GM10266 (cell line): ENCODE results near the gene TNPO3.

Experiments used
- DNase-seq: peaks from one replicate; pipeline ENCODE4 v3.0.0; 2012; ENCODE audit errors: extremely low spot score
- TF ChIP-seq, protein P1 (sequence below): IDR thresholded peaks from 2 replicates; pipeline ENCODE4 v1.5.1; 2012; ENCODE audit warnings: mild to moderate bottlenecking, low read depth; ENCODE audit not compliant: control insufficient read depth, insufficient read depth; ENCODE audit errors: missing control alignments

TNPO3 gene

DNA sequence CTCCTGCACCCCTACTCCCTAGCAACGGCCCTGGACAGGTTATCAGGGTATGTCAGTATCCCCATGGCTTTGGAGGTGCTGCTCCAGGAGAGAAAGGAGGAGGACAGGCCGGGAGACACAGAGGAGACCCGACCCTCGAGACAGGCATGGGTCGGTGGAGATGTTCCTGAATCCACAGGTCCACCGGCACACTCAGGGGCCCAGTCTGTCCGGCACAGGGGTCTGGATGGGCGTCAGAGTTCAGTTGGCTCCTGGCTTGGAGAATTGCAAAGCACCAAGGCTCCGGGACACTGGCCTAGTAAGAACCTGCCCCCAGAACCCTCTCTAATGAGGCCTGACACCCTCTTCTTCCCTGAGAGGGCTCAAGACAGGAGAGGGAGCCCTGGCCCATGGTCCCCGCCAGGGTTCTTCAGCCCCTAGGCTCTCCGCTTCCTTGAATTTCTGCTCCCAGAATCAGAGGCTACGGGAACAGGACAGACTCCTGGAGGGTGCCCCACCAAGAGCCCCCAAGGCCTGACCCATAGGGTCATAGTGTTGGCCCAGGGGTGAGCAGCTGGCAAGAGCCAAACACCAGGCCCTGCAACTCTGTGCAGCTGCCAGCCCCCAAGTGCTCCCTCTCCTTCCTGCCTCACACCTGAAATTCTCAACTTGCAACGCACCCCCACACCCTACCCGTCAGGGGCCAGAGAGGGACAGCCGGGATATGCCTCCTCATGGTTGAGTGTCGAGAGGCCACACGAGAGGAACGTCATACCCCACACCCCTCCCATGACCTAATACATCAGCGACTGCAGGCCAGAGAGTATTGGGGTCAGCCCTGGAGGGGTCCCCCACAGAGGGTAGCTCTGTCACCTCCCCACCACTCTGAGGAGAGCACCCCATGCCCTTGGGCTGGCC lies 122.7 kb downstream of the TNPO3 start:
- TF ChIP-seq, protein P1, sequence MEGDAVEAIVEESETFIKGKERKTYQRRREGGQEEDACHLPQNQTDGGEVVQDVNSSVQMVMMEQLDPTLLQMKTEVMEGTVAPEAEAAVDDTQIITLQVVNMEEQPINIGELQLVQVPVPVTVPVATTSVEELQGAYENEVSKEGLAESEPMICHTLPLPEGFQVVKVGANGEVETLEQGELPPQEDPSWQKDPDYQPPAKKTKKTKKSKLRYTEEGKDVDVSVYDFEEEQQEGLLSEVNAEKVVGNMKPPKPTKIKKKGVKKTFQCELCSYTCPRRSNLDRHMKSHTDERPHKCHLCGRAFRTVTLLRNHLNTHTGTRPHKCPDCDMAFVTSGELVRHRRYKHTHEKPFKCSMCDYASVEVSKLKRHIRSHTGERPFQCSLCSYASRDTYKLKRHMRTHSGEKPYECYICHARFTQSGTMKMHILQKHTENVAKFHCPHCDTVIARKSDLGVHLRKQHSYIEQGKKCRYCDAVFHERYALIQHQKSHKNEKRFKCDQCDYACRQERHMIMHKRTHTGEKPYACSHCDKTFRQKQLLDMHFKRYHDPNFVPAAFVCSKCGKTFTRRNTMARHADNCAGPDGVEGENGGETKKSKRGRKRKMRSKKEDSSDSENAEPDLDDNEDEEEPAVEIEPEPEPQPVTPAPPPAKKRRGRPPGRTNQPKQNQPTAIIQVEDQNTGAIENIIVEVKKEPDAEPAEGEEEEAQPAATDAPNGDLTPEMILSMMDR: no peak
- no peak for DNase-seq

DNA sequence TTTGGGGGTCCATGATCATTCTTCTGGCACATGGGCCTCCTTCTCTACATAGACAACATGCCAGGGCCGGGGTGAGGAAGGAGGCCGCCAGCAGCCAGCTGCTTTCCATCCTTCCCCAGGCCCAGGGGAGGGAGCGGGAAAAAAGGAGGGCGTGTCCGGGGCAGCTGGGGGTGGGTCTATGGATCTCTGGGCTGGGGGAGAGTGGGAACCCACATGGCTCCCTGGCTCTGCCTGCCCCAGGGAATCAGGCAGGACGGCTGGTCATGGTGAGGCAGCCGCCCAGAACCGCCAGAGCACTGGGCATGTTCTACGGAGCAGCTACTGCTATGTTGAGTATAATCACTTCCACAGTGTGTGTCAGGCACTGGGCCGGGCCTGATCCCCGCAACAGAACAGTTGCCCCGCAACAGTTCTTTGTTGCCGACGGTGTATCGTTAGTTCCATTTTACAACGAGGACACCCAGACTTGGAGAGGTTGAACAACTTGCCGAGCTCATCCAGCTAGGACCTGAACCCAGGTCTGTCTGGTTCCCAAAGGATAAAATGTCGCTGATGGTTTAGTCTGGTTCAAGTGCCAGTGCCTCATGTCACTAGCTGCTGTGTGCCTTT lies 123.6 kb downstream of the TNPO3 start:
- TF ChIP-seq, protein P1: no peak
- no peak for DNase-seq

DNA sequence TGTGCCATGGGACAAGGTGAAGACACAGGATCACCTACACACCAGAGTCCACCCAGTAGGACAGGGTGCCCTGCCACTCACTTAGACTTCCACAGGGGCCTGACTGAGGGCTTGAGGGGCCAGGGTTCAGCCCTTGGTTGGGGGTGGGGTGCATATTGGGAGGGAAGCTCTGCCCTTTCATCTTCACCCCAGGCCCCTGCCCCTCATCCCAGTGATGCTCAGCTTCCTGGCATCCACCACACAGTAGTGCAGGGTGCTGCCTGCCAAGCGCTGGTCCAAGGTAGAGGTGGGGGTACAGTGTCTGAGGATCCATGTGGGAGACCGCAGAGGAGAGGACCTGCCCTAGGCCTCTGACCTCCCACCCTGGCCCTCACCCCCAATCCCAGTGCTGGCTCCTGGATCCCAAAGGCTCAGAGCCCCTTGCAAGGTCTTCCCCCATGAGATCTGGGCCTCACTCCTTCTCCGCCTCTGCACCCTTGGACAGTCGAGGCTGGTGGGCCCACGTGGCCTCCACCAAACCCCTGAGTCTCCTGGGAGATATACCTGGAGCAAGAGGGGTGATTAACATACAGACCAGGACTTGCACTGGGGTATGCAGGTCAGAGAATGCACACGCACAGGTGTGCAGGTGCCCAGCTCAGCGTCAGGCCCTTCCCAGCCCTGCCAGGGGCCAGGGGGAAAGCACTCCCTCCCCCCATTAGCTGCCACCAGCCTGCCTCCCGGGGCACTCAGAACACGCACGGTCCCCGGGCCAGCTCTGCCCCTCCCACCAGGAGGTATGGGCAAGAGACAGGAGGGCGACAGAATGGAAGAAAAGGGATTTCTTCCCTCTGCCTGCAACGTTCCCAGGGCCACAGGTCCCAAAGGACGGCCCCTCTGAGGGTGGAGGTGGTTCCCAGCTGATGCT lies 125.8 kb downstream of the TNPO3 start:
- DNase-seq: no peak
- TF ChIP-seq, protein P1: no peak

DNA sequence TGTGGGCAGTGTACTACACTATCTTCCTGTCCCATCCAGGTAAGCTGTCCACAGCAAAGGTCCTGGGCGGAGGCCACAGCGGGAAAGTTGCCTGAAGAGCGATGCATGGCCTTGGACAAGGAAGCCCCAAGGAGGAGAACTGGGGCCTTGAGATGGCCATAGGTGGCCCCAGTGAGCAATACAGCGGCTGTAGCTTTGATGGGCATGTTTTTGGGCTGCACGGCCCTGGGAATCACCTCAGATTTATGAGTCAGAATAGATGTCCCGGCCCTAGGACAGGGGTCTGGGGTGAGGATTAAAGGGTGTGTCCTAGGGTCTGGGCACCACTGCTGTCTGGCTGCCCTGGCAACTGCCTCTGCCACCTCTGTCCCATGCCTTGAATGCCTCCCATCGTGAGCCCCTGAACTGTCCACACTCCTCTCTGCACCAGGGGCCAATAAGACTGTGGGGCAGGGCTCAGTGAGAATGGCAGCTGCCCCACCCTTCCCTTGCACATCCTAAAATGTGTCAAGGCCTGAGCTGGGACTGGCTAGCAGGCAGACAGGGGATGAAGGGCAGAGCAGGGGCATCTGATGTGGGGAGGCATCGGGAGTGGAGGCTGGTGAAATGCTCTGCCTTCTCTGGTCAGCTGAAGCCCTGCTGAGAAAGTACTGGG lies 126.6 kb downstream of the TNPO3 start:
- DNase-seq: no peak
- TF ChIP-seq, protein P1: no peak

DNA sequence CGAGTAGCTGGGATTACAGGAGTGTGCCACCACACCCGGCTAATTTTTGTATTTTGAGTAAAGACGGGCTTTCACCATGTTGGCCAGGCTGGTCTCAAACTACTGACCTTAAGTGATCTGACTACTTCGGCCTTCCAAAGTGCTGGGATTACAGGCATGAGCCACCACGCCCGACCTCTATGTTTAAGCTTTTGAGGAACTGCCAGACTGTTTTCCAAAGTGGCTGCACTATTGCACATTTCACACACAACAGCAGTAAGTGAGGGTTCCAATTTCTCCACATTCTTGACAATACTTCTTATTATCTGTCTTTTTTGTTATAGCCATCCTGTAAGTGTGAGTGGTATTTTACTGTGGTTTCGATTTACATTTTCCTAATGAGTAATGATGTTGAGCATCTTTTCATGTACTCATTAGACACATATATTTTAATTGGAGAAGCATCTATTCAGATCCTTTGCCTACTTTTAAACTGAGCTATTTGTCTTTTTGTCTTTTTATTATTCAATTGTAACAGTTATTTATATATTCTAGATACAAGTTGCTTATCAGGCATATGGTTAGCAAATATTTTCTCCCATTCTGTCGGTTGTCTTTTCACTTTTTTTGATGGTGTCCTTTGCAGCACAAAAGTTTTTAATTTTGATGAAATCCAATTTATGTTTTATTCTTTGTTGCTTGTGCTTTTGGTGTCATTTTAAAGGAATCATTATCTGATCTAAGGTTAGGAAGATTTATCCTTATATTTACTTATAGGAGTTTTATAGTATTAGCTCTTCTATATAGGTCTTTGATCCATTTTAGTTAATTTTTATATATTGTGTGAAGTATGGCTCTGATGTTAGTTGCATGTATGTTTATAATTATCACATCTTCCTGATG lies 130.0 kb downstream of the TNPO3 start:
- no peak for DNase-seq
- TF ChIP-seq, protein P1: no peak

DNA sequence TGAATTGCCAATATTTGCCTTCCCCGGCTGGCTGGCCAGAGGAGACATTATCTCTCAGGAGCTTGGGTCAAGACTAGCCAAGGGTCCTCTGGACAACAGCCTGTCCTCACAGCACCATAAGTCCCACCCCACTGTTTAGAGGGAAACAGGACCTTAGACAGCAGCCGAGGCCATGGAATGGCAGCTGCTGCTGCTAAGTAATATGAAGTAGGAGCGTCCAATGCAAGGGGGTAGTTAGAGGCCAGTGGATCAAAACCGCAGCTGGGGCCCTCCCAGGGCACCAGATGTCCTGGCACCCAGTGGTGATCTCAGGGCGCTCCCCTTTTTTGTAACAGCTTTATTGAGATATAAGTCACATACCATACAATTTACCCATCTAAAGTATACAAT lies 131.5 kb downstream of the TNPO3 start:
- TF ChIP-seq, protein P1: no peak
- no peak for DNase-seq
